Natural killer cell (primary cell): Measurements from ENCODE around the gene RNF182. TPM values are rescaled to one million over a fixed set of nuclear protein-coding genes. Genes with fewer than 3 reads are reported as not detected.
"Not testable (repeated sequence)": the region's sequence is repeated elsewhere in the genome, so short reads cannot be mapped to it uniquely, and the experiment has no call there.

Experiments
- ATAC-seq, 3 donors: fragments of 150-1000 bp in 2 of 3; fragments of 200-7000 bp in 1 of 3; cut with Tn5 transposase; 1 replicate in 1 of 3; 2 replicates in 2 of 3; pipeline ENCODE4 v1.10.0; 2021; ENCODE audit warnings: mild to moderate bottlenecking in 2 of 3, moderate library complexity in 2 of 3
- DNase-seq, 2 donors: peaks; one replicate each; pipeline versions ENCODE4 v3.0.0 to v3.0.0-alpha.2; 2013 to 2021; ENCODE audit warnings: mixed read lengths in 1 of 2
- H3K27ac ChIP-seq: one replicate; pipeline ENCODE4 v1.5.1; 2013; ENCODE audit warnings: mild to moderate bottlenecking, low read length
- H3K27me3 ChIP-seq: one replicate; pipeline ENCODE4 v1.6.1; 2013; ENCODE audit warnings: low read length; ENCODE audit not compliant: control insufficient read depth, insufficient read depth
- H3K36me3 ChIP-seq: one replicate; pipeline ENCODE4 v1.6.1; 2013; ENCODE audit warnings: low read length; ENCODE audit not compliant: control insufficient read depth, insufficient read depth
- H3K4me1 ChIP-seq: one replicate; pipeline ENCODE4 v1.6.1; 2013; ENCODE audit warnings: low read length; ENCODE audit not compliant: control insufficient read depth, insufficient read depth
- H3K4me3 ChIP-seq: one replicate; pipeline ENCODE4 v1.5.1; 2013; ENCODE audit warnings: low read length
- H3K9me3 ChIP-seq: one replicate; pipeline ENCODE4 v1.6.1; 2013; ENCODE audit warnings: low read length; ENCODE audit not compliant: control insufficient read depth, insufficient read depth
- H3K27ac Mint-ChIP-seq, 2 donors: one replicate each; pipeline ENCODE4 v1.8.0; 2022; ENCODE audit warnings: mild to moderate bottlenecking in 2 of 2, mixed read lengths in 2 of 2, moderate library complexity in 1 of 2
- H3K27me3 Mint-ChIP-seq, 2 donors: one replicate each; pipeline ENCODE4 v1.8.0; 2022; ENCODE audit warnings: low read depth in 2 of 2, mixed read lengths in 2 of 2
- H3K36me3 Mint-ChIP-seq: one replicate; pipeline ENCODE4 v1.8.0; 2022; ENCODE audit warnings: mixed read lengths
- H3K4me1 Mint-ChIP-seq, 2 donors: one replicate each; pipeline ENCODE4 v1.8.0; 2022; ENCODE audit warnings: mixed read lengths in 2 of 2
- H3K4me3 Mint-ChIP-seq: one replicate; pipeline ENCODE4 v1.8.0; 2022; ENCODE audit warnings: mild to moderate bottlenecking, moderate library complexity, mixed read lengths
- H3K9me3 Mint-ChIP-seq, 2 donors: one replicate each; pipeline ENCODE4 v1.8.0; 2022; ENCODE audit warnings: mixed read lengths in 2 of 2
- WGBS: methylation state at CpG from one replicate; pipeline ENCODE4 v1.1.7; 2013; ENCODE audit warnings: missing lambda C conversion rate; ENCODE audit not compliant: insufficient coverage; 5-methylcytosine and 5-hydroxymethylcytosine counted together
- intact Hi-C: fragments of 100-400 bp; cut with micrococcal nuclease; formaldehyde crosslinking; loops from one replicate; pipeline ENCODE4 v1.14.2; 2022
- total RNA-seq, 4 donors: library from RNA; stranded (reverse); fragments of 120-200 nt in 1 of 4; gene quantifications; one replicate each; pipeline versions ENCODE4 v1.2.3 to v1.2.4, GENCODE V29; 2013 to 2022
- TF ChIP-seq, protein P1 (sequence below): fragments of 200-600 bp; IDR thresholded peaks from one replicate; pipeline ENCODE4 v1.8.0; 2022; ENCODE audit warnings: antibody characterized with exemption

RNF182 gene
- total RNA-seq, 3 donors from 2014 or later (not counting 1 experiment from before 2014, with no cell fraction given): not detected

DNA sequence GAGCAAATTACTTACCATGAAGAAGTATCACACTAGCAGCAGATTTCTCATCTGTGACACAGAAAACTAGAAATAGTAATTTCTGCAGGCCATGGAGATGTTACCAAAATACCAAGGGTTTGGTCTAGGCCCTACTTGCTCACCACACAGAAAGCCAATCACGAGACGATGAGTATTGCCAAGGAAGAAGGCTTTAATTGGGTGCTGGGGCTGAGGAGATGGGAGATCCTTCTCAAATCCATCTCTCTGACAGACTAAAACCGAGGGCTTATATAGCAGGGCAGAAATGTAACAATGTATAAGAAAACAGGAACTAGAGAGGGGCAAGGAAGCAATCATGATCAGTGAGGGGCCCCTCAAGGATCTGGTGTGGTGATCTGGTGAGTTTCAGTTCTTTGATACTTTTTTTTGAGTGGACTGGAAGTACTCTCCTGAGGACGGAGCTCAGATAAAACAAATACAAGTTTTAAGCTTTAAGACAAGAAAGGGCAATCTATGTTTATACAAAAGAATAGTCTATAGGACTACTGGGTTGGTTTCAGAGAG, 40.9 kb downstream of the RNF182 start:
- no peaks in the 10 kb centered on the region for H3K9me3 ChIP-seq
- WGBS: 61% methylated on average over 2 of the region's 4 CpGs
- H3K4me3 Mint-ChIP-seq: no peak overlapping the region
- ATAC-seq (no peak), DNase-seq (no peak)
- H3K27me3 ChIP-seq: peaks cover 5% of the 10 kb centered on the region
- no peaks in the 10 kb centered on the region for H3K36me3 Mint-ChIP-seq
- H3K27ac ChIP-seq: no peak overlapping the region
- TF ChIP-seq, protein P1, sequence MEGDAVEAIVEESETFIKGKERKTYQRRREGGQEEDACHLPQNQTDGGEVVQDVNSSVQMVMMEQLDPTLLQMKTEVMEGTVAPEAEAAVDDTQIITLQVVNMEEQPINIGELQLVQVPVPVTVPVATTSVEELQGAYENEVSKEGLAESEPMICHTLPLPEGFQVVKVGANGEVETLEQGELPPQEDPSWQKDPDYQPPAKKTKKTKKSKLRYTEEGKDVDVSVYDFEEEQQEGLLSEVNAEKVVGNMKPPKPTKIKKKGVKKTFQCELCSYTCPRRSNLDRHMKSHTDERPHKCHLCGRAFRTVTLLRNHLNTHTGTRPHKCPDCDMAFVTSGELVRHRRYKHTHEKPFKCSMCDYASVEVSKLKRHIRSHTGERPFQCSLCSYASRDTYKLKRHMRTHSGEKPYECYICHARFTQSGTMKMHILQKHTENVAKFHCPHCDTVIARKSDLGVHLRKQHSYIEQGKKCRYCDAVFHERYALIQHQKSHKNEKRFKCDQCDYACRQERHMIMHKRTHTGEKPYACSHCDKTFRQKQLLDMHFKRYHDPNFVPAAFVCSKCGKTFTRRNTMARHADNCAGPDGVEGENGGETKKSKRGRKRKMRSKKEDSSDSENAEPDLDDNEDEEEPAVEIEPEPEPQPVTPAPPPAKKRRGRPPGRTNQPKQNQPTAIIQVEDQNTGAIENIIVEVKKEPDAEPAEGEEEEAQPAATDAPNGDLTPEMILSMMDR: no peak
- H3K36me3 ChIP-seq: no peaks in the 10 kb centered on the region
- H3K4me1 Mint-ChIP-seq: no peaks in the 10 kb centered on the region
- H3K4me3 ChIP-seq: no peak overlapping the region
- no peaks in the 10 kb centered on the region for H3K4me1 ChIP-seq
- intact Hi-C loops: no loop called here
- no peak overlapping the region for H3K27ac Mint-ChIP-seq
- H3K9me3 Mint-ChIP-seq: no peaks in the 10 kb centered on the region
- peaks cover 17 to 39% of the 10 kb centered on the region in 2 donors for H3K27me3 Mint-ChIP-seq

DNA sequence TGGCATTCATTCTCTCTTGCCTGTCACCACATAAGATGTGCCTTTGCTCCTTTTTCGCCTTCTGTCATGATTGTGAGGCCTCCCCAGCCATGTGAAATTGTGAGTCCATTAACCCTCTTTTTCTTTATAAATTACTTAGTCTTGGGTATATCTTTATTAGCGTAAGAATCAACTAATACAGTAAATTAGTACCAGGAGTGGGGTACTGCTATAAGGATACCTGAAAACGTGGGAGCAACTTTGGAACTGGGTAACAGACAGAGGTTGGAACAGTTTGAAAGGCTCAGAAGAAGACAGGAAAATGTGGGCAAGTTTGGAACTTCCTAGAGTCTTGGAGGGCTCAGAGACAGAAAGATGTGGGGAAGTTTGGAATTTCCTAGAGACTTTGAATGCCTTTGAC, 46.6 kb downstream of the RNF182 start:
- intact Hi-C loops: no loop called here
- peaks cover 3% of the 10 kb centered on the region for H3K27me3 ChIP-seq
- Mint-ChIP-seq H3K9me3 (peaks cover 5 to 8% of the 10 kb centered on the region in 2 donors), H3K4me3 (no peak overlapping the region), H3K36me3 (peaks cover 10% of the 10 kb centered on the region), H3K27me3 (peaks cover 18 to 41% of the 10 kb centered on the region in 2 donors), H3K27ac (no peak overlapping the region), H3K4me1 (no peaks in the 10 kb centered on the region)
- TF ChIP-seq, protein P1: no peak
- H3K9me3 ChIP-seq: peaks cover 15% of the 10 kb centered on the region
- H3K4me3 ChIP-seq: no peak overlapping the region
- no peaks in the 10 kb centered on the region for H3K4me1 ChIP-seq
- WGBS: 49% methylated on average over 2 of the region's 3 CpGs
- no peak overlapping the region for H3K27ac ChIP-seq
- DNase-seq (no peak), ATAC-seq (no peak)
- H3K36me3 ChIP-seq: no peaks in the 10 kb centered on the region

DNA sequence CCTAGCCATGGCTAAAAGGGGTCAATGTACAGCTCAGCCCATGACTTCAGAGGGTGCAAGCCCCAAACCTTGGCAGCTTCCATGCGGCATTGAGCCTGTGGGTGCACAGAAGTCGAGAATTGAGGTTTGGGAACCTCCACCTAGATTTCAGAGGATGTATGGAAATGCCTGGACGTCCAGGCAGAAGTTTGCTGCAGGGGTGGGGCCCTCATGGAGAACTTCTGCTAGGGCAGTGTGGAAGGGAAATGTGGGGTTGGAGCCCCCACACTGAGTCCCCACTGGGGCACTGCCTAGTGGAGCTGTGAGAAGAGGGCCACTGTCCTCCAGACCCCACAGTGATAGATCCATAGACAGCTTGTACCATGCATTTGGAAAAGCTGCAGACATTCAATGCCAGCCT, 47.9 kb downstream of the RNF182 start:
- ATAC-seq, H3K4me1 Mint-ChIP-seq, intact Hi-C loops, H3K4me3 Mint-ChIP-seq, H3K36me3 ChIP-seq, H3K27ac Mint-ChIP-seq, H3K4me3 ChIP-seq, H3K4me1 ChIP-seq, H3K27ac ChIP-seq, H3K27me3 ChIP-seq, H3K9me3 Mint-ChIP-seq, DNase-seq: not testable (repeated sequence)
- H3K27me3 Mint-ChIP-seq: peaks cover 18 to 53% of the 10 kb centered on the region in 2 donors
- WGBS: 86% methylated on average over 3 of the region's 3 CpGs
- peaks cover 10% of the 10 kb centered on the region for H3K36me3 Mint-ChIP-seq
- peaks cover 15% of the 10 kb centered on the region for H3K9me3 ChIP-seq

DNA sequence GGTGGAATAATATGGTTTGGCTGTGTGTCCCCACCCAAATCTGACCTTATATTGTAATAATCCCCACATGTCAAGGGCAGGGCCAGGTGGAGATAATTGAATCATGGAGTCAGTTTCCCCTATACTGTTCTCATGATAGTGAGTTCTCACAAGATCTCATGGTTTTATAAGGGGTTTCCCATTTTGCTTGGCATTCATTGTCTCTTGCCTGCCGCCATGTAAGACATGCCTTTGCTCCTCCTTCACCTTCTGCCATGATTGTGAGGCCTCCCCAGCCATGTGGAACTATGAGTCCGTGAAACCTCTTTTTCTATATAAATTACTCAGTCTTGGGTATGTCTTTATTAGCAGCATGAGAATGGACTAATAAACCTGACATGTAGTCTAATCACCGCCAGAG, 48.7 kb downstream of the RNF182 start:
- H3K27ac ChIP-seq, H3K9me3 Mint-ChIP-seq, H3K4me1 ChIP-seq, intact Hi-C loops, DNase-seq, H3K27ac Mint-ChIP-seq, H3K4me3 Mint-ChIP-seq, H3K4me1 Mint-ChIP-seq, ATAC-seq, H3K4me3 ChIP-seq, H3K27me3 ChIP-seq, H3K36me3 ChIP-seq: not testable (repeated sequence)
- H3K9me3 ChIP-seq: peaks cover 15% of the 10 kb centered on the region
- WGBS: 97% methylated on average over 3 of the region's 3 CpGs
- H3K27me3 Mint-ChIP-seq: peaks cover 18 to 46% of the 10 kb centered on the region in 2 donors
- peaks cover 10% of the 10 kb centered on the region for H3K36me3 Mint-ChIP-seq
